ENCODE measurements around the gene SCTR. TPM values are rescaled to one million over a fixed set of nuclear protein-coding genes. Genes with fewer than 3 reads are reported as not detected.

SCTR gene
- total and polyA plus RNA-seq, 2 of the 13 experiments (the other 11 are each of a cell fraction or from before 2014, with no cell fraction given) = not detected

DNA sequence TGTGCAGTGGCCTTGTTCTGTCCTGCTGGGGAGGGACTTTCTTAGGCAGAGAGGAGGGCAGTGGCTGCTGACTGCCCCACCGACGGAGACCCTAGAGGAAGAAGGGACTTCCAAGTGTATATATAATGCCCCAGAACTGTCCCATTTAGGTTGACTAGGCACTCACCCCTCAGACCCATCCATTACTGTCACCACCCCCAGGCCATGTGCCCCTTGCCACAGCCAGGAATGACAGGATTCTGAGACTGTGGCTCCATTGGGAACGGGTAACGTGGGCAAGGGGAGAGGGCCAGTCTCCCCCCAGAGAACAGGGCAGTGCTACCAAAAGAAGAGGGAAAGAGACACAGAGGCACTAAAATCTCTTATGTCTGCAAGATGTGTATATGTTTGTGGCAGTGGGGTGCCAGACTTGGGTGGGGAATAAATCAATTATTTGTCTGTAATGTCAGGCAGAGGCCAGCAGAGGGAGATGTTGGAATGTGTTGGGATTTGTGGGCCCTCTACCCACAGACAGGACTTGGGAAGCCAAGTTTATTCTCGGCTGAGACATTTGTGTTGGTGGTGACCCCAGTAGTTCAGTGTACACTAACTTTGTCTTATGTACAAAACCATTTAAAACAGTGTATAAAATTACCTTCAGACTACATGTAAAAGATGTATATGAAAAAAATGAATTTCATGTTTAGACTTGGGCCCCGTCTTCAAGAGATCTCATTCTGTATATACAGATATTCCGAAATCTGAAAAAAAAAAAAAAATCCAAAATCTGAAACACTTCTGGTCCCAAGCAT is 116.7 kb downstream of the SCTR start (continued):
- TF ChIP-seq, protein P1, sequence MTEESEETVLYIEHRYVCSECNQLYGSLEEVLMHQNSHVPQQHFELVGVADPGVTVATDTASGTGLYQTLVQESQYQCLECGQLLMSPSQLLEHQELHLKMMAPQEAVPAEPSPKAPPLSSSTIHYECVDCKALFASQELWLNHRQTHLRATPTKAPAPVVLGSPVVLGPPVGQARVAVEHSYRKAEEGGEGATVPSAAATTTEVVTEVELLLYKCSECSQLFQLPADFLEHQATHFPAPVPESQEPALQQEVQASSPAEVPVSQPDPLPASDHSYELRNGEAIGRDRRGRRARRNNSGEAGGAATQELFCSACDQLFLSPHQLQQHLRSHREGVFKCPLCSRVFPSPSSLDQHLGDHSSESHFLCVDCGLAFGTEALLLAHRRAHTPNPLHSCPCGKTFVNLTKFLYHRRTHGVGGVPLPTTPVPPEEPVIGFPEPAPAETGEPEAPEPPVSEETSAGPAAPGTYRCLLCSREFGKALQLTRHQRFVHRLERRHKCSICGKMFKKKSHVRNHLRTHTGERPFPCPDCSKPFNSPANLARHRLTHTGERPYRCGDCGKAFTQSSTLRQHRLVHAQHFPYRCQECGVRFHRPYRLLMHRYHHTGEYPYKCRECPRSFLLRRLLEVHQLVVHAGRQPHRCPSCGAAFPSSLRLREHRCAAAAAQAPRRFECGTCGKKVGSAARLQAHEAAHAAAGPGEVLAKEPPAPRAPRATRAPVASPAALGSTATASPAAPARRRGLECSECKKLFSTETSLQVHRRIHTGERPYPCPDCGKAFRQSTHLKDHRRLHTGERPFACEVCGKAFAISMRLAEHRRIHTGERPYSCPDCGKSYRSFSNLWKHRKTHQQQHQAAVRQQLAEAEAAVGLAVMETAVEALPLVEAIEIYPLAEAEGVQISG (CRISPR knock-in tag; IDR thresholded peaks at IDR 0.05) = no peak
- no peak for TF ChIP-seq ZNF607 (CRISPR knock-in tag; IDR thresholded peaks at IDR 0.05; ENCODE audit: borderline replicate concordance)
- no peak for TF ChIP-seq NFYC (CRISPR knock-in tag; IDR thresholded peaks at IDR 0.05)
- no peak for TF ChIP-seq NFIC (IDR thresholded peaks at IDR 0.05; ENCODE audit: low read length)
- peak; percentile 53; the same call in 1 of the 2 replicates for TF ChIP-seq YEATS2 (CRISPR knock-in tag; IDR thresholded peaks at IDR 0.05; ENCODE audit: borderline replicate concordance)
- TF ChIP-seq FOXP1 (IDR thresholded peaks at IDR 0.05) = no peak
- TF ChIP-seq FOXP1 (CRISPR knock-in tag; IDR thresholded peaks at IDR 0.05) = no peak
- no peak for TF ChIP-seq ZNF879 (CRISPR knock-in tag; IDR thresholded peaks at IDR 0.05)
- TF ChIP-seq SP4 (CRISPR knock-in tag; IDR thresholded peaks at IDR 0.05) = no peak
- TF ChIP-seq TBX2 (CRISPR knock-in tag; IDR thresholded peaks at IDR 0.05; ENCODE audit: borderline replicate concordance) = peak; percentile 37; the same call in 1 of the 2 replicates
- TF ChIP-seq MBNL3 (CRISPR knock-in tag; conservative IDR thresholded peaks at IDR 0.05) = no peak
- TF ChIP-seq ZNF34 (CRISPR knock-in tag; IDR thresholded peaks at IDR 0.05; ENCODE audit: borderline replicate concordance) = no peak
- TF ChIP-seq ZNF484 (CRISPR knock-in tag; IDR thresholded peaks at IDR 0.05; ENCODE audit: borderline replicate concordance, low read depth) = no peak
- no peak for TF ChIP-seq GLI4 (CRISPR knock-in tag; IDR thresholded peaks at IDR 0.05; ENCODE audit: borderline replicate concordance)
- no peak for TF ChIP-seq EHMT2 (IDR thresholded peaks at IDR 0.05; ENCODE audit: borderline replicate concordance, low read depth, low read length)
- 0 out of 2 replicates have a peak, but pooled peaks have one; percentile 39 for TF ChIP-seq ZFP1 (CRISPR knock-in tag; IDR thresholded peaks at IDR 0.05)
- TF ChIP-seq DRAP1 (CRISPR knock-in tag; IDR thresholded peaks at IDR 0.05) = no peak
- TF ChIP-seq HOXA5 (CRISPR knock-in tag; IDR thresholded peaks at IDR 0.05) = no peak
- TF ChIP-seq PAWR (CRISPR knock-in tag; IDR thresholded peaks at IDR 0.05; ENCODE audit: borderline replicate concordance) = no peak
- TF ChIP-seq, protein P2, sequence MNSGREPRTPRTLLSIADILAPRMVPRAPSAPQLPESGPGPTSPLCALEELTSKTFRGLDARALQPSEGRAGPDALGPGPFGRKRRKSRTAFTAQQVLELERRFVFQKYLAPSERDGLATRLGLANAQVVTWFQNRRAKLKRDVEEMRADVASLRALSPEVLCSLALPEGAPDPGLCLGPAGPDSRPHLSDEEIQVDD (CRISPR knock-in tag; IDR thresholded peaks at IDR 0.05; ENCODE audit: borderline replicate concordance) = no peak
- no peak for TF ChIP-seq ZNF749 (CRISPR knock-in tag; IDR thresholded peaks at IDR 0.05; ENCODE audit: borderline replicate concordance)
- no peak; the same call in 1 of the 2 replicates for TF ChIP-seq ZSCAN5A (CRISPR knock-in tag; IDR thresholded peaks at IDR 0.05; ENCODE audit: borderline replicate concordance)
